Skeletal muscle tissue (tissue), 4 donors: ENCODE measurements around the gene ZYX. TPM values are rescaled to one million over a fixed set of nuclear protein-coding genes. Genes with fewer than 3 reads are reported as not detected.

ENCODE experiments used
- H3K27ac ChIP-seq: one replicate; pipeline ENCODE4 v1.7.0; 2013; ENCODE audit warnings: mild to moderate bottlenecking, low read depth, low read length, inconsistent platforms
- H3K27me3 ChIP-seq, 3 donors: one replicate each; pipeline ENCODE4 v1.7.0; 2013; ENCODE audit warnings: low read length in 3 of 3; ENCODE audit not compliant: control insufficient read depth in 3 of 3, insufficient read depth in 3 of 3
- H3K36me3 ChIP-seq, 3 donors: one replicate each; pipeline ENCODE4 v1.7.0; 2013; ENCODE audit warnings: low read length in 3 of 3; ENCODE audit not compliant: control insufficient read depth in 3 of 3, insufficient read depth in 3 of 3
- H3K4me1 ChIP-seq, 3 donors: one replicate each; pipeline ENCODE4 v1.7.0; 2013; ENCODE audit warnings: low read length in 3 of 3, mild to moderate bottlenecking in 3 of 3; ENCODE audit not compliant: control insufficient read depth in 3 of 3, insufficient read depth in 3 of 3
- H3K4me3 ChIP-seq, 3 donors: one replicate each; pipeline ENCODE4 v1.7.0; 2013; ENCODE audit warnings: low read length in 3 of 3
- H3K9ac ChIP-seq, 3 donors: one replicate each; pipeline ENCODE4 v1.7.0; 2013; ENCODE audit warnings: low read length in 3 of 3, mild to moderate bottlenecking in 3 of 3, moderate library complexity in 2 of 3, low read depth in 1 of 3
- H3K9me3 ChIP-seq, 3 donors: one replicate each; pipeline ENCODE4 v1.7.0; 2013; ENCODE audit warnings: low read length in 3 of 3; ENCODE audit not compliant: control insufficient read depth in 3 of 3
- total RNA-seq: library from RNA; depleted of rRNA; stranded (reverse); fragments of >200 nt; gene quantifications from one replicate; pipeline ENCODE4 v1.2.3, GENCODE V29; 2014
- donor health status: Osteomylitis.

Gene ZYX
- total RNA-seq, 1 donor from 2014 or later, result 17.7 TPM

- Histone ChIP-seq H3K27ac (no peak within 1 kb of the TSS), H3K4me1 (peaks cover 0 to 6% (median 4%) of the 10 kb centered on the region in 3 donors), H3K4me3 (peak within 1 kb of the TSS; percentile 23 to 73 (median 73)), H3K9ac (peak within 1 kb of the TSS in 2 of 3 donors; percentile 38 to 45), H3K36me3 (no peaks in the 10 kb centered on the region), H3K9me3 (no peaks in the 10 kb centered on the region), H3K27me3 (peaks cover 20 to 38% (median 36%) of the 10 kb centered on the region in 3 donors)
These were observed 18.8 kb upstream of the ZYX start, which contains the start of gene FAM131B for GRCh38 chr7:143362131-143363015. Gene FAM131B (minus strand): TSS chr7:143362713. CDS start chr7:143362603, 110 bp downstream.

- Histone ChIP-seq H3K4me1 (peaks cover 0 to 6% (median 4%) of the 10 kb centered on the region in 3 donors), H3K36me3 (no peaks in the 10 kb centered on the region), H3K27me3 (peaks cover 19 to 38% (median 36%) of the 10 kb centered on the region in 3 donors), H3K27ac (no peak overlapping the region), H3K9me3 (no peaks in the 10 kb centered on the region), H3K9ac (no peak overlapping the region), H3K4me3 (peak overlapping the region in 1 of 3 donors; percentile 6)
These were observed 17.9 kb upstream of the ZYX start for GRCh38 chr7:143363016-143363937.

- Histone ChIP-seq H3K4me1 (peaks cover 0 to 2% (median 1%) of the 10 kb centered on the region in 3 donors), H3K27ac (no peak overlapping the region), H3K9me3 (no peaks in the 10 kb centered on the region), H3K4me3 (no peak overlapping the region), H3K27me3 (peaks cover 6 to 17% (median 15%) of the 10 kb centered on the region in 3 donors), H3K36me3 (no peaks in the 10 kb centered on the region), H3K9ac (no peak overlapping the region)
These were observed 13.2 kb upstream of the ZYX start for GRCh38 chr7:143367972-143368371.

- H3K9me3 ChIP-seq, result no peaks in the 10 kb centered on the region
- no peaks in the 10 kb centered on the region for H3K4me1 ChIP-seq
- no peak overlapping the region for H3K9ac ChIP-seq
- H3K27me3 ChIP-seq, result peaks cover 2 to 13% (median 11%) of the 10 kb centered on the region in 3 donors
- H3K4me3 ChIP-seq, result no peak overlapping the region
- H3K27ac ChIP-seq, result no peak overlapping the region
- H3K36me3 ChIP-seq, result no peaks in the 10 kb centered on the region
These were observed 12.8 kb upstream of the ZYX start for GRCh38 chr7:143368387-143368786.

- Histone ChIP-seq H3K4me1 (peaks cover 0 to under 1% (median 0%) of the 10 kb centered on the region in 3 donors), H3K4me3 (no peak overlapping the region), H3K9me3 (no peaks in the 10 kb centered on the region), H3K27ac (no peak overlapping the region), H3K36me3 (no peaks in the 10 kb centered on the region), H3K27me3 (peaks cover 0 to 4% (median 0%) of the 10 kb centered on the region in 3 donors), H3K9ac (no peak overlapping the region)
These were observed 11.2 kb upstream of the ZYX start for GRCh38 chr7:143369678-143370651.

GRCh38 chr7:143372070-143372469 lies 9.1 kb upstream of the ZYX start:
- H3K4me1 ChIP-seq, result peaks cover 0 to 15% (median 5%) of the 10 kb centered on the region in 3 donors
- H3K9me3 ChIP-seq, result no peaks in the 10 kb centered on the region
- no peak overlapping the region for H3K4me3 ChIP-seq
- no peak overlapping the region for H3K27ac ChIP-seq
- H3K9ac ChIP-seq, result no peak overlapping the region
- H3K27me3 ChIP-seq, result no peaks in the 10 kb centered on the region
- no peaks in the 10 kb centered on the region for H3K36me3 ChIP-seq

- H3K4me3 ChIP-seq, result no peak overlapping the region
- H3K27ac ChIP-seq, result no peak overlapping the region
- H3K36me3 ChIP-seq, result no peaks in the 10 kb centered on the region
- H3K9ac ChIP-seq, result no peak overlapping the region
- peaks cover 0 to 15% (median 5%) of the 10 kb centered on the region in 3 donors for H3K4me1 ChIP-seq
- H3K27me3 ChIP-seq, result no peaks in the 10 kb centered on the region
- no peaks in the 10 kb centered on the region for H3K9me3 ChIP-seq
These were observed 7.8 kb upstream of the ZYX start for GRCh38 chr7:143373255-143373794.

- H3K4me3 ChIP-seq, result no peak overlapping the region
- H3K27ac ChIP-seq, result no peak overlapping the region
- peaks cover 8 to 26% (median 11%) of the 10 kb centered on the region in 3 donors for H3K4me1 ChIP-seq
- H3K36me3 ChIP-seq, result no peaks in the 10 kb centered on the region
- no peak overlapping the region for H3K9ac ChIP-seq
- H3K27me3 ChIP-seq, result no peaks in the 10 kb centered on the region
- no peaks in the 10 kb centered on the region for H3K9me3 ChIP-seq
These were observed 6.6 kb upstream of the ZYX start for GRCh38 chr7:143374561-143374960.
